H1 (cell line): Measurements from ENCODE around the gene CASR. TPM values are rescaled to one million over a fixed set of nuclear protein-coding genes. Genes with fewer than 3 reads are reported as not detected.

Source experiments
- CTCF ChIA-PET: fragments of 300-600 bp; sonication (Branson Sonifier 250); formaldehyde crosslinking; loops from one replicate; lab custom pipeline; 2021; ENCODE audit not compliant: partially characterized antibody; lab: Charles Lee
- POLR2A ChIA-PET: fragments of 300-600 bp; sonication (Branson Sonifier 250); formaldehyde crosslinking; loops from one replicate; lab custom pipeline; 2021; ENCODE audit warnings: inconsistent platforms; ENCODE audit not compliant: partially characterized antibody; lab: Charles Lee
- DNase-seq, 2 experiments: peaks; one replicate each; pipeline versions ENCODE4 v3.0.0 to v3.0.0-alpha.2; 2010 to 2022; ENCODE audit warnings: low spot score in 2 of 2, low read depth in 1 of 2, mixed read lengths in 1 of 2
- FAIRE-seq: peaks from 2 replicates; lab custom pipeline; 2011; peaks lifted over from hg19 to GRCh38; lab: Jason Lieb, UNC
- H2AFZ ChIP-seq: 2 replicates; pipeline ENCODE4 v1.8.1; 2012; ENCODE audit warnings: low read length, inconsistent platforms
- H2AK5ac ChIP-seq: 2 replicates; pipeline ENCODE4 v1.6.1; 2013; ENCODE audit warnings: low read depth, low read length
- H2BK120ac ChIP-seq: replicated peaks from 2 replicates; pipeline ENCODE3; 2013; ENCODE audit warnings: low read depth, low read length, inconsistent platforms
- H2BK12ac ChIP-seq: 2 replicates; pipeline ENCODE4 v1.6.1; 2013; ENCODE audit warnings: low read depth, low read length
- H2BK15ac ChIP-seq: 2 replicates; pipeline ENCODE4 v1.6.1; 2013; ENCODE audit warnings: low read length
- H2BK20ac ChIP-seq: 2 replicates; pipeline ENCODE4 v1.6.1; 2013; ENCODE audit warnings: low read length
- H2BK5ac ChIP-seq: 2 replicates; pipeline ENCODE4 v1.6.1; 2013; ENCODE audit warnings: low read depth, low read length
- H3K14ac ChIP-seq: 2 replicates; pipeline ENCODE4 v1.6.1; 2013; ENCODE audit warnings: inconsistent platforms; ENCODE audit not compliant: insufficient read length
- H3K18ac ChIP-seq: 2 replicates; pipeline ENCODE4 v1.6.1; 2013; ENCODE audit warnings: low read length; ENCODE audit errors: extremely low read depth
- H3K23ac ChIP-seq: 2 replicates; pipeline ENCODE4 v1.6.1; 2013; ENCODE audit warnings: inconsistent platforms; ENCODE audit not compliant: insufficient read length
- H3K23me2 ChIP-seq: 2 replicates; pipeline ENCODE4 v1.6.1; 2013; ENCODE audit warnings: low read depth, low read length
- H3K27ac ChIP-seq: 2 replicates; pipeline ENCODE4 v1.6.1; 2011; ENCODE audit warnings: low read depth, low read length, inconsistent platforms
- H3K27me3 ChIP-seq, 4 experiments: replicated peaks in 1 of 4; 1 replicate in 1 of 4; 2 replicates in 3 of 4; pipeline versions ENCODE4 v1.6.1 to v1.8.1; 2011 to 2013; ENCODE audit warnings: low read length in 3 of 4, mild to moderate bottlenecking in 3 of 4, inconsistent platforms in 2 of 4, mixed read lengths in 2 of 4, moderate library complexity in 1 of 4; ENCODE audit not compliant: control insufficient read depth in 3 of 4, insufficient read depth in 3 of 4; ENCODE audit errors: extremely low read depth in 1 of 4
- H3K36me3 ChIP-seq, 4 experiments: 2 replicates each; pipeline versions ENCODE4 v1.6.1 to v1.8.1; 2011 to 2013; ENCODE audit warnings: mild to moderate bottlenecking in 4 of 4, low read length in 3 of 4, moderate library complexity in 2 of 4, control low read depth in 1 of 4, inconsistent platforms in 1 of 4; ENCODE audit not compliant: insufficient read depth in 4 of 4, control insufficient read depth in 2 of 4
- H3K4ac ChIP-seq: replicated peaks from 2 replicates; pipeline ENCODE3; 2013; ENCODE audit warnings: low read length, low read depth, mixed read lengths, inconsistent platforms; ENCODE audit not compliant: insufficient read length
- H3K4me1 ChIP-seq, 4 experiments: replicated peaks in 1 of 4; 1 replicate in 1 of 4; 2 replicates in 3 of 4; pipeline versions ENCODE4 v1.6.1 to v1.8.1; 2011 to 2013; ENCODE audit warnings: low read length in 3 of 4, inconsistent platforms in 2 of 4, mixed read lengths in 1 of 4; ENCODE audit not compliant: insufficient read depth in 4 of 4, control insufficient read depth in 3 of 4
- H3K4me2 ChIP-seq, 2 experiments: 2 replicates each; pipeline versions ENCODE4 v1.6.1 to v1.8.1; 2011 to 2013; ENCODE audit warnings: low read depth in 2 of 2, low read length in 2 of 2, control low read depth in 1 of 2, inconsistent platforms in 1 of 2, mild to moderate bottlenecking in 1 of 2; ENCODE audit not compliant: insufficient read depth in 1 of 2
- H3K4me3 ChIP-seq, 4 experiments: fragments of 200-600, 300-600 bp in 1 of 4; sonication (generic), shearing (Covaris generic), sonication (Bioruptor Twin) in 1 of 4; 2 replicates each; pipeline versions ENCODE4 v1.5.1 to v1.8.1; 2011 to 2016; ENCODE audit warnings: low read length in 4 of 4, low read depth in 3 of 4, control low read depth in 2 of 4, inconsistent platforms in 2 of 4, mild to moderate bottlenecking in 2 of 4, mixed read lengths in 1 of 4, moderate library complexity in 1 of 4; ENCODE audit not compliant: insufficient read depth in 2 of 4; ENCODE audit errors: extremely low read depth in 1 of 4
- H3K56ac ChIP-seq: replicated peaks from 2 replicates; pipeline ENCODE3; 2013; ENCODE audit warnings: low read depth, mild to moderate bottlenecking, mixed read lengths, low read length, inconsistent platforms; ENCODE audit not compliant: insufficient read length
- H3K79me1 ChIP-seq: 2 replicates; pipeline ENCODE4 v1.6.1; 2013; ENCODE audit warnings: low read depth, low read length, control low read depth
- H3K79me2 ChIP-seq, 2 experiments: 2 replicates each; pipeline versions ENCODE4 v1.6.1 to v1.8.1; 2012 to 2013; ENCODE audit warnings: low read length in 2 of 2, mild to moderate bottlenecking in 2 of 2, inconsistent platforms in 1 of 2; ENCODE audit not compliant: insufficient read depth in 2 of 2, control insufficient read depth in 1 of 2
- H3K9ac ChIP-seq, 4 experiments: replicated peaks in 1 of 4; 1 replicate in 1 of 4; 2 replicates in 3 of 4; pipeline versions ENCODE4 v1.6.1 to v1.8.1; 2011 to 2013; ENCODE audit warnings: low read depth in 3 of 4, low read length in 3 of 4, control low read depth in 2 of 4, mild to moderate bottlenecking in 2 of 4, moderate library complexity in 2 of 4, inconsistent platforms in 1 of 4; ENCODE audit errors: extremely low read depth in 1 of 4
- H3K9me3 ChIP-seq, 2 experiments: 2 replicates each; pipeline versions ENCODE4 v1.6.1 to v1.8.1; 2012 to 2013; ENCODE audit warnings: mild to moderate bottlenecking in 2 of 2, moderate library complexity in 2 of 2, control low read depth in 1 of 2, inconsistent platforms in 1 of 2, low read depth in 1 of 2, low read length in 1 of 2, mixed read lengths in 1 of 2; ENCODE audit not compliant: insufficient read depth in 2 of 2
- H4K20me1 ChIP-seq, 2 experiments: replicated peaks in 1 of 2; 2 replicates each; pipeline versions ENCODE3 to v1.8.1; 2011 to 2013; ENCODE audit warnings: inconsistent platforms in 2 of 2, low read length in 2 of 2, mild to moderate bottlenecking in 1 of 2; ENCODE audit not compliant: insufficient read depth in 2 of 2, control insufficient read depth in 1 of 2
- H4K5ac ChIP-seq: 2 replicates; pipeline ENCODE4 v1.6.1; 2013; ENCODE audit warnings: low read length, low read depth, mixed read lengths, inconsistent platforms; ENCODE audit not compliant: insufficient read length
- H4K8ac ChIP-seq: 2 replicates; pipeline ENCODE4 v1.8.0; 2013; ENCODE audit warnings: mild to moderate bottlenecking, moderate library complexity, low read length, inconsistent platforms; ENCODE audit not compliant: insufficient read depth; ENCODE audit errors: extremely low read depth
- H4K91ac ChIP-seq: replicated peaks from 2 replicates; pipeline ENCODE3; 2013; ENCODE audit warnings: low read length, mixed read lengths, inconsistent platforms; ENCODE audit not compliant: insufficient read length
- ATF3 ChIP-seq: IDR thresholded peaks from 2 replicates; pipeline ENCODE4 v1.6.1; 2011; ENCODE audit warnings: low read depth, mild to moderate bottlenecking, low read length; ENCODE audit not compliant: insufficient read depth
- CREB1 ChIP-seq: IDR thresholded peaks from 2 replicates; pipeline ENCODE4 v1.6.1; 2012; ENCODE audit warnings: inconsistent platforms
- CTCF ChIP-seq, 3 experiments: IDR thresholded peaks; 1 replicate in 2 of 3; 2 replicates in 1 of 3; pipeline versions ENCODE4 v1.5.1 to v1.6.1; 2011; ENCODE audit warnings: low read length in 3 of 3, mild to moderate bottlenecking in 3 of 3, inconsistent platforms in 2 of 3, low read depth in 1 of 3, moderate library complexity in 1 of 3; ENCODE audit not compliant: insufficient read depth in 1 of 3; ENCODE audit errors: control extremely low read depth in 1 of 3
- EZH2 ChIP-seq: fragments of 200-600 bp; sonication (generic); IDR thresholded peaks from 2 replicates; pipeline ENCODE4 v1.7.1; 2012; ENCODE audit warnings: low read depth, mild to moderate bottlenecking, moderate library complexity, low read length, inconsistent platforms; ENCODE audit not compliant: severe bottlenecking
- HDAC2 ChIP-seq, 2 experiments: fragments of 300-600 bp in 1 of 2; sonication (generic) in 1 of 2; IDR thresholded peaks; 2 replicates each; pipeline ENCODE4 v1.6.1; 2011 to 2012; ENCODE audit warnings: low read depth in 2 of 2, low read length in 2 of 2, mild to moderate bottlenecking in 2 of 2, moderate library complexity in 2 of 2, borderline replicate concordance in 1 of 2, inconsistent platforms in 1 of 2
- POLR2AphosphoS5 ChIP-seq: IDR thresholded peaks from 2 replicates; pipeline ENCODE4 v1.6.1; 2011; ENCODE audit warnings: low read depth, low read length
- RXRA ChIP-seq: IDR thresholded peaks from 2 replicates; pipeline ENCODE4 v1.6.1; 2011; ENCODE audit warnings: low read depth, mild to moderate bottlenecking, low read length, moderate library complexity; ENCODE audit not compliant: insufficient read depth
- SIRT6 ChIP-seq: IDR thresholded peaks from one replicate; pipeline ENCODE4 v1.7.1; 2012; ENCODE audit warnings: low read length, inconsistent platforms
- YY1 ChIP-seq: IDR thresholded peaks from 2 replicates; pipeline ENCODE4 v1.6.1; 2011; ENCODE audit warnings: low read depth, mild to moderate bottlenecking, low read length
- WGBS, 2 experiments: shearing (Covaris generic) in 1 of 2; methylation state at CpG; one replicate each; pipeline versions ENCODE4 v1.1.6 to v1.1.7; 2013 to 2015; ENCODE audit warnings: low lambda C conversion rate in 2 of 2, mixed read lengths in 2 of 2, inconsistent platforms in 1 of 2, low coverage in 1 of 2, missing lambda C conversion rate in 1 of 2; ENCODE audit not compliant: insufficient replicate concordance in 2 of 2, insufficient coverage in 1 of 2, insufficient read length in 1 of 2; ENCODE audit errors: extremely low coverage in 1 of 2, missing lambda C conversion rate in 1 of 2; 5-methylcytosine and 5-hydroxymethylcytosine counted together
- polyA plus RNA-seq, 7 experiments: library from polyadenylated mRNA; depleted of rRNA in 3 of 7; stranded (reverse) in 5 of 7; unstranded in 2 of 7; fragments of >200 nt in 5 of 7; fragments of 200-250 nt in 2 of 7; gene quantifications; 1 replicate in 5 of 7; 2 replicates in 1 of 7; 4 replicates in 1 of 7; pipeline versions ENCODE4 v1.2.1 to v1.2.3, GENCODE V29; 2011 to 2013; ENCODE audit warnings: missing spikeins in 2 of 7, mixed read lengths in 2 of 7
- total RNA-seq: library from RNA; stranded (reverse); fragmentation: NEBNext Ultra II Directional; extraction: Animal tissue kit (Norgen Biotek cat#: 25700); gene quantifications from 2 replicates; pipeline ENCODE4 v1.2.1, GENCODE V29; 2021

Gene CASR
- total and polyA plus RNA-seq, 2 of the 8 experiments (the other 6 are each of a cell fraction or from before 2014, with no cell fraction given) = 0.36 to 0.58 TPM

- no peak for FAIRE-seq
- POLR2A ChIA-PET = no interaction called here
- no peak overlapping the region for H4K91ac ChIP-seq
- TF ChIP-seq RXRA = no peak
- no peak for TF ChIP-seq CTCF (IDR thresholded peaks at IDR 0.05; ENCODE audit: control extremely low read depth in 1 of 3, insufficient read depth in 1 of 3, low read depth in 1 of 3, low read length in 3 of 3)
- no peak for TF ChIP-seq YY1
- no peak for TF ChIP-seq EZH2
- no peak for TF ChIP-seq POLR2AphosphoS5
- no peak for TF ChIP-seq SIRT6
- TF ChIP-seq HDAC2 (IDR thresholded peaks at IDR 0.05; ENCODE audit: borderline replicate concordance in 1 of 2, low read depth in 2 of 2, low read length in 2 of 2) = no peak
- TF ChIP-seq CREB1 = no peak
- TF ChIP-seq ATF3 = no peak
Observed at GRCh38 chr3:122219242-122219872, 35.9 kb downstream of the CASR start.

More at GRCh38 chr3:122219242-122219872, 35.9 kb downstream of the CASR start:
- Histone ChIP-seq H2BK12ac (no peak overlapping the region), H2BK120ac (no peak overlapping the region), H3K36me3 (no peaks in the 10 kb centered on the region), H3K27me3 (peaks cover 0 to 1% (median 0%) of the 10 kb centered on the region in 4 experiments; a peak in 1 of 7 replicates), H2BK5ac (no peak overlapping the region), H3K79me1 (no peaks in the 10 kb centered on the region), H3K79me2 (no peaks in the 10 kb centered on the region), H3K23me2 (no peaks in the 10 kb centered on the region), H3K23ac (no peak overlapping the region), H3K4me2 (no peak overlapping the region), H2AK5ac (no peak overlapping the region), H4K20me1 (no peaks in the 10 kb centered on the region), H3K18ac (no peak overlapping the region), H3K4ac (no peak overlapping the region), H3K4me3 (no peak overlapping the region), H4K8ac (no peak overlapping the region; the same call in 1 of the 2 replicates), H3K27ac (no peak overlapping the region), H3K4me1 (no peaks in the 10 kb centered on the region), H4K5ac (no peak overlapping the region), H3K9me3 (0 out of 4 replicates have a peak, but pooled peaks cover 0 to 2% of the 10 kb centered on the region in 2 experiments), H2BK15ac (no peak overlapping the region), H3K56ac (no peak overlapping the region), H3K14ac (no peak overlapping the region), H2BK20ac (no peak overlapping the region), H2AFZ (no peak overlapping the region), H3K9ac (no peak overlapping the region)
- 100% methylated on average over 1 of the region's 1 CpG; no CpG with 5 or more reads in 1 of the 2 experiments for WGBS, 2 experiments
- CTCF ChIA-PET = interaction anchor here (1.5 kb wide), 1 partner anchor 29 kb away, joined by 3 read pairs; no protein-coding TSS in a partner anchor
- DNase-seq = no peak
